Liver (tissue), 3 donors: ENCODE measurements around the gene FLT1.

Source experiments
- CTCF ChIP-seq: fragments of 150-350 bp; IDR thresholded peaks from 2 replicates; pipeline ENCODE4 v1.5.1; 2017; ENCODE audit warnings: improper control_type of control experiment, low read depth, low read length; ENCODE audit not compliant: missing input control
- EGR1 ChIP-seq, 2 donors: IDR thresholded peaks; 2 replicates each; pipeline ENCODE4 v1.6.1; 2016 to 2018; ENCODE audit warnings: antibody characterized with exemption in 2 of 2, low read depth in 2 of 2
- GABPA ChIP-seq, 2 donors: IDR thresholded peaks in 1 of 2; conservative IDR thresholded peaks in 1 of 2; 2 replicates each; pipeline ENCODE4 v1.6.1; 2016; ENCODE audit warnings: antibody characterized with exemption in 2 of 2, mild to moderate bottlenecking in 1 of 2, moderate library complexity in 1 of 2
- JUND ChIP-seq, 2 donors: IDR thresholded peaks; 2 replicates each; pipeline ENCODE4 v1.6.1; 2016; ENCODE audit warnings: antibody characterized with exemption in 2 of 2
- YY1 ChIP-seq: IDR thresholded peaks from 2 replicates; pipeline ENCODE4 v1.6.1; 2016; ENCODE audit warnings: antibody characterized with exemption, mild to moderate bottlenecking
- donor health status: healthy.
- donor health status: healthy.

GRCh38 chr13:28426381-28426780 is 68.5 kb downstream of the FLT1 start:
- no peak for TF ChIP-seq YY1
- TF ChIP-seq JUND (IDR thresholded peaks at IDR 0.05): no peak
- no peak for TF ChIP-seq CTCF
- TF ChIP-seq EGR1 (IDR thresholded peaks at IDR 0.05; ENCODE audit: low read depth in 2 of 2): no peak
- no peak for TF ChIP-seq GABPA (IDR thresholded peaks at IDR 0.05 in 1 of 2, conservative IDR thresholded peaks at IDR 0.05 in 1 of 2)
